HG03469 (cell line): ENCODE data around the gene CRYGN.

Experiments used
- ATAC-seq: cut with Tn5 transposase; IDR thresholded peaks from one replicate; pipeline ENCODE4 v1.9.1; 2021; ENCODE audit warnings: mild to moderate bottlenecking, moderate library complexity, moderate number of reproducible peaks; ENCODE audit not compliant: unreplicated experiment

Gene CRYGN

DNA sequence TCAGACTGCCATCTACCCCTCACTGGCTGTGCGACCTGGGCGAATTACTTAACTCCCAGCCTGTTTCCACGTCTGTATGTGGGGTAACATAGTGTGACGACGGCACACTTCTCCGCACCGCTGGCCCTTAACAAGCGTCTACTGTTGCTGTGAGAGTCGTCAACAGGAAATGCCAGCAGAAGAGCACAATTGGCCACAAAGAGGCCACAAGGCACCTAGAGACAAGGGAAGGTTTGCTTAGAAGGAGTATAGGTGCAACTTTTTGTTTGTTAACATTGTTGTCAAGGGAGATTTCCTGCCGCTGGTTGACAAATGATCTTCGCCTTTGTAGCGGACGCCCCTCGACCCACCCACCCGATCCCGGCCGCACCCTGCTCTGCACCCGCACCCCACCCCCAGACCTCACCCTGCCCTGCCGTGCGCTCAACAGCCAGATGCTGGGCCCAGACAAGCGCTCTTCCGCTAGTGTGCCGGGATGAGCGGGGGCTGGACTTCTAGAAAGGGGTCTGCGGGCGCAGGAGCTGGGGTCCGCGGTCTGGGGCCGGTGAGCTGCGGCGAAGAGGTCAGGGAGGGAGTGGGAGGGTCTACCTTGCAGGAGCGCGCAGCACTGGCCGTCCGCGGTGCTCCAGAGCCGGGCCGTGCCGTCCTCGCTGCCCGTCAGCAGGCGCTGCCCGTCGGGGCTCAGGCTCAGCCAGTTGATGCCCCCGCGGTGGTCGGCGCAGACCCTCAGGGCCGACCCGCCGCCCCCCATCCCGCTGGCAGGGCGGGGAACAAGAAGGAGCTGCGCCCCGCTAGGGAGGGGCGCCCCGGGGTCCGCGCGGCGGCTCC lies 30.9 kb downstream of the CRYGN start:
- no peak for ATAC-seq

DNA sequence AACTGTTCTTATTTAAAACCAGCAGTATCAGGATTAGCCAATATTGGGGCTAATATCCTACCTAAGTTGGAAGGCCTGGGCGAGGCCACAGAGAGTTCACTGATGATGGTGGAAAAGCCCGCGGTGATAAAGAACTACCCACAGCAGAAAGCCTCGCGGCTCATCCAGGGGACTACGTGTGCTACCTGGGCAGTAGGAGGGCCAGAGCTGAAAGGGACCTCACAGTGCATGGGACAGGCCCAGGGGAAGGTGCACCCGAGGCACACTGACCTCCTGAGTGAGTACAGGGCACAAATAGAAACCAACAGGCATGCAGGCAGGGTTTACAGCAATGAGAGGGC lies 31.5 kb downstream of the CRYGN start:
- ATAC-seq, result no peak

DNA sequence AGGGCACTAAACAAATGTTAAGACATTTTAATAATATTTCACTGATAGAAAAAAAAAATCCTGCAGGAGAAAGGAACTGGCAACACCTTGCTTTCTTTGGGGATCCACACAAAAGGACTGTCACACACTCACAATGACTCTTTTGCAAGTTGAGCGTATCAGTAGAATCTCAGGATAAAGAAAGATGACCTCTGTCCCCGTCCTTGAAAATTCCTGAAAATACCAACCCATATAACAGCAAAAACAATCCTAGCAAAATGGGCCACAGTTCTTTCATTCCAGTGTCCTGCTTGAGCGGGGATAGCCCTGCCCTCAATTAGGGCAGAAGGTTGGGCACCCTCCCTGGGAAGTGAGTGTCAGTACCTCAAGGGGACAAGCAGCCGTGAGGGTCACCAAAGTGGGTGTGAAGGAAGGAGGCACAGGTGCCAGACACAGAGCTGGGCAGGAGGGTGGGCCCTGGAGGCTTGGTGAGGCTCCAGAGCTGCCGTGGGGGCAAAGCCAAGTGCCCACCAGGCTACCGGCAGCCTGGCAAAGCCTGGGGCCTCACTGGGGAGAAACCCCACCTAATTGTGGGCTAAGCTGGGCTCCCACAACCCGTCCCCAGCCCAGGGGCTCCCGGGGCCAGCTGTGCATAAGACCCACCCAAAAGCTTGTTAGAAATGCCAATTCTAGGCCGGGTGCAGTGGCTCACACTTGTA lies 32.9 kb downstream of the CRYGN start:
- ATAC-seq, result no peak

DNA sequence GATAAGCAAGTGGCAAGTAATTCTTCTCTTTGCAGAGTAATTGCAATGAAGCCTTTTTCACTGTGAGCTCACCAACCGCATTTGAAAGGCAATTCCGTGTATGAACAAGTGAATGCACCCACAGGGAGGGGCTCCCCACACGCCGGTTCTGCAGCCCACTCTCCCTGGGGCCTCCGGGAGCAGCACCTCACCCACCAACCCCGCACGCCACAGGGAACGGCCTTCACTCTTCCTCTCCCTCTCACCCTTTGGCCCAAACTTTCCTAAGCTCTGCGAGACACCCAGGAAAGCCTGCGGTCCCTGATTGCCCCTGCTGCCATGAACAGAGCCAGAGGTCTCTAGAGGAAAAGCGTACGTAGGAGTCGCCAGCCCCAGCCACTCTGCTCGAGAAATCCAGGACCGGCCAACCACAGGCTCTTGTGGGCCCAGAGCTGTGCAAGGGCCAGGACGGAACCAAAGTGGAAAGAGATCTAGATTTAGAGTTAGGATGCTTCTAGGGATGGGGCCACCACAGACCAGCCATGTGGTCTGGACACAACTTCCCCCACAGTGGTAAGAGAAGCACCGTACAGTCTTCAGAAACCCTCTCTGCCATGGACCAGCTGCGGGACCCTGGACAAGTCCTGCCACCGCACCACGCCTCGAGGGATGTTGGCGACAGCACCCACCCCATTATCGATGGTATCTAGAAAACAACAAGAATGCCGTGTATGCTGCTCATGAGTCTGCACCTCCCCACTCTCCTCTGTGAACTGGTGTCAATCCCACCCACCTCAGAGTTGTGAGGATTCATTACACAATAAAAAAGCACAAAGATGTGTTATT lies 33.7 kb downstream of the CRYGN start:
- ATAC-seq, result no peak

- no peak for ATAC-seq
Measured at GRCh38 chr7:151405588-151405987, 34.4 kb downstream of the CRYGN start.

DNA sequence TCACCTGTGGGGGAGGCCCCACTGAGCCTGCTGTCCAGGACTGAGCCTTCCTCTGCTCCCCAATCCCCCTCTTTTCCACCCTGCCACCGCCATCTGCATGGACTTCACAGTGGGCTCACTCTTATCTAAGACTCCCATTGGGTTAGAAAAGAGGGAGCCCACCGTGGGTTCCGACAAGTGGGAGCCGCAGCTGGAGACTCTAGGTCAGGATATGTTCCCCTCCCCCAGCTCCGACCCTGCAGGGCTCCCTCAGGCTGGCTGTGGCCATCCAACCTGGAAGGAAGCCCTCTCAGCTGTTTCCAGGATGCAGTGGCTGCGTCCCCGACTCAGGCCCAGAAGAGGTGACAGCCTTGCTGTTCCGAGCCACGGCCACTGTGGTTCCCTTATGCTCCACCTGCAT lies 34.9 kb downstream of the CRYGN start:
- no peak for ATAC-seq

DNA sequence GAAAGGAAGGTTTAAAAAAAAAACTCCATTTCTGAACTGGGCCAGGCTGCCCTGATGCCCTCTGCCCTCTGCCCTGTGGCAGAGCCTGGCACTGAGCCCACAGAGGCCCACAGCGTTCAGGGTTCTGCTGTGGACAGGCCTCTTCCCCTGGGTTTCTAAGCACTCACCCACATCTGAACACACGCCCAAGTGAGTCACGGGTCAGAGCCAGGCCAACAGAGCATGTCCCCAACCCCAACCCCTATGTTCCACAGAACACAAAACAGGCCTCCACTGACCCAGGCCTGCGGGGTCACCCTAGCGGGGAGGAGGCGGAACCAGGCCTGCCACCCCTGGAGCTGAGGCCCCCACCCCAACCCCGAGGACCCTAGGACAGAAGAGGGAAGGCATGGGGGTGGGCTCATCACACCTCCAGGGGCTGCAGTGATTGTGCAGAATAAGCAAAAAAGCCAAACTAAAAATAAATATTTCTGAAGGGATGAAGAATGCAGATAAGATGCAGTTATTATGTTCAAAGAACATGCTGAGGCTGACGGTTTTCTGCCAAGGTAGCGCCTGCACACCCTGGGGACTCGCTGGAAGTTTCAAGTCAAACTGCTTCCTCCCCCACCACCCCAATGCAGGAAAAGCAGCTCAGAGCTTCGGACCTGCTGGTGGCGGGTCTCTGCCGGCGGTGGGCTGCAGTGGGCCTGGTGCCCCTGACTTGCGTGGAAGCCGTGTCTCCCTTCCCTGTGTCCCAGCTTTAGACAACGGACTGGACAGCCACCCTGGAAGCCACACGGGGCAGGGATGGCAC lies 35.5 kb downstream of the CRYGN start:
- no peak for ATAC-seq

- no peak for ATAC-seq
Measured at GRCh38 chr7:151403764-151404163, 36.2 kb downstream of the CRYGN start.

- no peak for ATAC-seq
Measured at GRCh38 chr7:151402029-151402835, 37.7 kb downstream of the CRYGN start.

- peak; percentile 63 for ATAC-seq
Measured at GRCh38 chr7:151400626-151401315, 39.2 kb downstream of the CRYGN start.

DNA sequence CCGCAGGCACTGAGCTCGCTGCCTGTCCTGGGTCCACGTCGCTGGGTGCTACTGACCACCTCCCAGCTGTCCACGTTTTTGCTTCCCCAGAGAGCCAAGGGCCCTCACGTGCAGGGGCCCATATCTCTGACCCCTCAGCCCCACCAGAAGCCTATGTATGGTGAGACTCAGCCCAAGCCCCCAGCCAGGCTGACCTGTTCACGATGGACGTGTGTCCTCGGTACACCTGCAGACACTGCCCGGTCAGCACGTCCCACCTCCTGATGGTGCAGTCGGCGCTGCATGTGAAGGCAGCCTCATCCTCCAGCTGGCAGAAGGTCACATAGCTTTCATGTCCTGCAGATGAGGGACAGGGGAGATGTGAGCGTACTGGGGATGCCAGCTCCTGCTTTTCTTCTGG lies 40.0 kb downstream of the CRYGN start:
- no peak for ATAC-seq

GRCh38 chr7:151399305-151399601 lies 40.7 kb downstream of the CRYGN start:
- no peak for ATAC-seq

DNA sequence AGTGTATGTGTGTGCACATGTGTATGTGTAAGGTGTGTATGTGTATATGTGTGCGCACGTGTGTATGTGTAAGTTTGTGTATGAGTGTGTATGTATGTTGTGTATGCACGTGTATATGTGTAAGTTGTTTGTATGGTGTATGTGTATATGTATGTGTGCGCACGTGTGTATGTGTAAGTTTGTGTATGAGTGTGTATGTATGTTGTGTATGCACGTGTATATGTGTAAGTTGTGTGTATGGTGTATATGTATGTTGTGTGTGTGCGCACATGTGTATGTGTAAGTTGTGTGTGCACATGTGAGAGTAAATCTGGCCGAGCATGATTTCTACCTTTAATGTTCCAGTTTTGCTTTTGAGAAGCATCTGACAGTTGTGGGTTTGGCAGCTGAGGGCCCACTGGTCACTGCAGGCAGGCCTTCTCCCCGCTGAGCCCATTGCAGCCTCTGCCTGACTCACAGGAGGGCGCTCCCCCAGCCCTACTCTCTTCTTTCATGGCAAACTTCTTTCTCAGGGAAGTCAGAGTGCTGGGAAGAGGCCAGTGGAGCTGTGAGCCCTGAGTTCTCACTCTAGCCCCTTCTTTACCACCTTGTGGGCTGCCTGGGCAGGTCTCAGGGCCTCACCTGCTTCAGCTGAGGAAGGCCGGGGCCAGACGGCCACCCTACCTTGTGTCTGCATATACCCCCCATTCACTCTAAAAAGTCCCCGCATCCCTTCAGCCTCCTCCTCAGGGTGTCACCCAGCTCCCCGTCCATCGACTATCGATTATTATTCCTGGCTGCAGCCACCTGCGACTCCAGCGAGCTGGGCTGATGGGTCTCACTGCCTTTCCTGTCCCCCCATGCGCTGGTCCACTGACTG lies 41.3 kb downstream of the CRYGN start:
- no peak for ATAC-seq

- no peak for ATAC-seq
Measured at GRCh38 chr7:151397026-151397425, 42.9 kb downstream of the CRYGN start.

DNA sequence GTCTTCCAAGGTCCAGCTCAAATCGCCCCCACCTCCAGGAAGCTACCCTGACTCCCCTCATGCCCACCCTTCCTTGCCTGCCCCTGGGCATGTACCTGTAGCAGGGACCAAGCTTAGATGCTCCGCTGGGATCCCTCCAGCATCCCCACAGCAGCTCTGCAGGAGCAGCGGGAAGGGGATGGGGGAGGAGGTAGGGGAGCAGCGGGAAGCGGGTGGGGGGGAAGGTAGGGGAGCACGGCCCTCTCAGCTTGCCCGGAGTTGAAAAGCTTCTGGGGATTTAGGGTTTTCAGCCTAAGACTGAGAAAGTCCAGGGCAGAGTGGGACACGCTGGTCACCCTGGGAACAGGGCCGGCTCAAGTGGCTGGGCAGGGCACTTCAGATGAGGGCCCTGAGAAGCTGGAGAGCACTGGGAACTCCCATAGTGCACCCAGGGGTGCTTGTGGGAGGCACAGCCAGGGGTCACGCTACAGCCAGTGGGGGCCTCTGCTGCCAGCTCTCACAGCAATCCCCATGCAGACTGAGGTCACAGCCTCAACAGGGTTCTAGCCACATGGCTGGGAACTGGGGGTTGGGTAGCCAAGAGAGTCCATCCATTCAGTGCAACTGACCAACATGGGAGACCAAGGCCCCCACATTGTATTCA lies 43.5 kb downstream of the CRYGN start:
- no peak for ATAC-seq

DNA sequence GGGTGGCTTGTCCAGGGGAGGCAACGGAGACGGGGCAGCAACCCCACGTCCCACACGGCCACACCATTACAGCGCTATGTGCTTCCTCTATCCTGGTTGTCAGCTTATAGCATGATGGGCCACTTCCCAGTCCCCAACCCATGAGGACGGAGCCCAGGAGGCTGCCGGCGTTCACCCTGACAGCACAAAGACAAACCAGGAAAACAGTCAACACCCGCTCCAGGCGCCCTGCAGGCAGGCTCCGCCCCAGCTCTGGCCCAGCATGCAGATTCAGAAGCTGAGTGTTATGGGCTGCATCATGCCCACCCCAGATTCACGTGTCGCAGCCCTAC lies 44.9 kb downstream of the CRYGN start:
- ATAC-seq, result no peak

- ATAC-seq, result no peak
Measured at GRCh38 chr7:151394076-151395035, 45.6 kb downstream of the CRYGN start.
